HL-60 (cell line): ENCODE results near the gene HDAC7.

Experiments used
- DNase-seq, 2 experiments: peaks; one replicate each; pipeline ENCODE4 v3.0.0-alpha.2; 2010 to 2020; ENCODE audit warnings: low read depth in 1 of 2, low spot score in 1 of 2
- H3K27ac ChIP-seq: fragments of 250-450 bp; sonication (Bioruptor Pico); replicated peaks from 2 replicates; pipeline ENCODE4 v1.5.1; 2020; ENCODE audit warnings: mild to moderate bottlenecking, moderate library complexity
- H3K27me3 ChIP-seq: fragments of 250-450 bp; sonication (Bioruptor Pico); 2 replicates; pipeline ENCODE4 v1.5.1; 2021; ENCODE audit warnings: mild to moderate bottlenecking, moderate library complexity; ENCODE audit not compliant: insufficient read depth, poor library complexity, severe bottlenecking
- H3K4me3 ChIP-seq: replicated peaks from 2 replicates; pipeline ENCODE4 v1.5.1; 2011; ENCODE audit warnings: mild to moderate bottlenecking, control low read depth, low read length; ENCODE audit not compliant: insufficient read depth
- CTCF ChIP-seq: IDR thresholded peaks from one replicate; pipeline ENCODE4 v1.5.1; 2011; ENCODE audit warnings: low read length, control low read depth, inconsistent platforms; ENCODE audit not compliant: insufficient read depth
- GABPA ChIP-seq: IDR thresholded peaks from 2 replicates; pipeline ENCODE4 v1.6.1; 2012; ENCODE audit warnings: low read depth
- POLR2AphosphoS5 ChIP-seq: IDR thresholded peaks from 2 replicates; pipeline ENCODE4 v1.6.1; 2012; ENCODE audit warnings: low read depth
- REST ChIP-seq: IDR thresholded peaks from 2 replicates; pipeline ENCODE4 v1.6.1; 2012; ENCODE audit warnings: low read depth; ENCODE audit not compliant: insufficient replicate concordance
- SPI1 ChIP-seq: IDR thresholded peaks from 2 replicates; pipeline ENCODE4 v1.6.1; 2012; ENCODE audit warnings: low read depth, mild to moderate bottlenecking, borderline replicate concordance

HDAC7 gene

GRCh38 chr12:47846294-47846996 is 26.7 kb upstream of the HDAC7 start:
- TF ChIP-seq POLR2AphosphoS5, result no peak
- TF ChIP-seq CTCF, result no peak
- TF ChIP-seq GABPA, result no peak

GRCh38 chr12:47845081-47845480 is 25.4 kb upstream of the HDAC7 start:
- Histone ChIP-seq H3K4me3 (no peak overlapping the region), H3K27ac (no peak overlapping the region), H3K27me3 (no peaks in the 10 kb centered on the region)
- no peak for TF ChIP-seq SPI1
- no peak for TF ChIP-seq CTCF
- TF ChIP-seq GABPA, result no peak
- TF ChIP-seq POLR2AphosphoS5, result no peak
- TF ChIP-seq REST, result no peak
- DNase-seq, result no peak

More at GRCh38 chr12:47846294-47846996, 26.7 kb upstream of the HDAC7 start:
- Histone ChIP-seq H3K27me3 (no peaks in the 10 kb centered on the region), H3K27ac (no peak overlapping the region), H3K4me3 (no peak overlapping the region)
- no peak for DNase-seq

- Histone ChIP-seq H3K27ac (no peak overlapping the region), H3K27me3 (no peaks in the 10 kb centered on the region), H3K4me3 (no peak overlapping the region)
- DNase-seq, result no peak
- TF ChIP-seq SPI1 (no peak), REST (no peak), GABPA (no peak), CTCF (no peak), POLR2AphosphoS5 (no peak)
Observed at GRCh38 chr12:47844264-47845019, 24.7 kb upstream of the HDAC7 start.
